Liver (tissue), 9 donors: ENCODE results near the gene HIPK2. TPM values are rescaled to one million over a fixed set of nuclear protein-coding genes. Genes with fewer than 3 reads are reported as not detected.

Experiments used
- DNase-seq: peaks from one replicate; pipeline ENCODE4 v3.0.0-alpha.2; 2017; ENCODE audit warnings: low spot score
- H3K27ac ChIP-seq, 2 donors: one replicate each; pipeline ENCODE4 v1.7.0; 2013; ENCODE audit warnings: inconsistent platforms in 2 of 2, low read length in 2 of 2, control low read depth in 1 of 2, low read depth in 1 of 2, mild to moderate bottlenecking in 1 of 2
- H3K27me3 ChIP-seq, 4 donors: one replicate each; pipeline versions ENCODE4 v1.6.1 to v1.7.0; 2013; ENCODE audit warnings: low read length in 3 of 4, inconsistent platforms in 1 of 4, mild to moderate bottlenecking in 1 of 4, moderate library complexity in 1 of 4; ENCODE audit not compliant: control insufficient read depth in 4 of 4, insufficient read depth in 4 of 4
- H3K36me3 ChIP-seq, 4 donors: one replicate each; pipeline versions ENCODE4 v1.6.1 to v1.7.0; 2013; ENCODE audit warnings: low read length in 3 of 4, mild to moderate bottlenecking in 3 of 4, low read depth in 1 of 4, moderate library complexity in 1 of 4; ENCODE audit not compliant: control insufficient read depth in 4 of 4, insufficient read depth in 3 of 4
- H3K4me1 ChIP-seq, 4 donors: one replicate each; pipeline versions ENCODE4 v1.6.1 to v1.7.0; 2013; ENCODE audit warnings: low read length in 3 of 4, mild to moderate bottlenecking in 3 of 4, moderate library complexity in 1 of 4; ENCODE audit not compliant: control insufficient read depth in 4 of 4, insufficient read depth in 4 of 4
- H3K4me3 ChIP-seq, 3 donors: one replicate each; pipeline versions ENCODE4 v1.6.1 to v1.7.0; 2013; ENCODE audit warnings: low read length in 3 of 3, control low read depth in 1 of 3, low read depth in 1 of 3, mild to moderate bottlenecking in 1 of 3
- H3K9ac ChIP-seq, 2 donors: one replicate each; pipeline ENCODE4 v1.7.0; 2013; ENCODE audit warnings: low read length in 2 of 2, mild to moderate bottlenecking in 2 of 2, moderate library complexity in 2 of 2, control low read depth in 1 of 2, low read depth in 1 of 2
- H3K9me3 ChIP-seq, 4 donors: one replicate each; pipeline versions ENCODE4 v1.6.1 to v1.7.0; 2013; ENCODE audit warnings: low read length in 3 of 4; ENCODE audit not compliant: control insufficient read depth in 4 of 4
- EGR1 ChIP-seq, 2 donors: IDR thresholded peaks; 2 replicates each; pipeline ENCODE4 v1.6.1; 2016 to 2018; ENCODE audit warnings: antibody characterized with exemption in 2 of 2, low read depth in 2 of 2
- FOXA1 ChIP-seq: IDR thresholded peaks from 2 replicates; pipeline ENCODE4 v1.6.1; 2016; ENCODE audit warnings: antibody characterized with exemption
- FOXA2 ChIP-seq: IDR thresholded peaks from 2 replicates; pipeline ENCODE4 v1.6.1; 2016; ENCODE audit warnings: antibody characterized with exemption
- HNF4A ChIP-seq, 2 donors: conservative IDR thresholded peaks; 2 replicates each; pipeline ENCODE4 v1.6.1; 2016; ENCODE audit warnings: antibody characterized with exemption in 2 of 2, mild to moderate bottlenecking in 2 of 2
- HNF4G ChIP-seq: IDR thresholded peaks from 2 replicates; pipeline ENCODE4 v1.6.1; 2016; ENCODE audit warnings: antibody characterized with exemption
- JUND ChIP-seq, 2 donors: IDR thresholded peaks; 2 replicates each; pipeline ENCODE4 v1.6.1; 2016; ENCODE audit warnings: antibody characterized with exemption in 2 of 2
- NR2F2 ChIP-seq: IDR thresholded peaks from 2 replicates; pipeline ENCODE4 v1.6.1; 2016; ENCODE audit warnings: antibody characterized with exemption
- RAD21 ChIP-seq, 2 donors: IDR thresholded peaks; 2 replicates each; pipeline ENCODE4 v1.6.1; 2016; ENCODE audit warnings: antibody characterized with exemption in 2 of 2, mild to moderate bottlenecking in 2 of 2
- RXRA ChIP-seq, 2 donors: IDR thresholded peaks; 2 replicates each; pipeline ENCODE4 v1.6.1; 2017 to 2018; ENCODE audit warnings: antibody characterized with exemption in 2 of 2, mild to moderate bottlenecking in 1 of 2
- SP1 ChIP-seq: IDR thresholded peaks from 2 replicates; pipeline ENCODE4 v1.6.1; 2018; ENCODE audit warnings: antibody characterized with exemption, mild to moderate bottlenecking
- TAF1 ChIP-seq: conservative IDR thresholded peaks from 2 replicates; pipeline ENCODE4 v1.6.1; 2016; ENCODE audit warnings: antibody characterized with exemption, mild to moderate bottlenecking
- YY1 ChIP-seq: IDR thresholded peaks from 2 replicates; pipeline ENCODE4 v1.6.1; 2016; ENCODE audit warnings: antibody characterized with exemption, mild to moderate bottlenecking
- WGBS: extraction: QIAGEN DNeasy Blood & Tissue Kit; methylation state at CpG from one replicate; pipeline ENCODE4 v1.1.7; 2013; 5-methylcytosine and 5-hydroxymethylcytosine counted together
- polyA plus RNA-seq, 2 donors: library from polyadenylated mRNA; stranded (reverse) in 1 of 2; unstranded in 1 of 2; fragments of 200-250 nt in 1 of 2; fragments of >200 nt in 1 of 2; fragmentation: Nextera tagmentation in 1 of 2; extraction: Ambion mirVana in 1 of 2; gene quantifications; one replicate each; pipeline versions ENCODE4 v1.2.1 to v1.2.3, GENCODE V29; 2013 to 2015
- total RNA-seq, 2 donors: library from RNA; depleted of rRNA; stranded (reverse); fragments of >200 nt; gene quantifications; one replicate each; pipeline ENCODE4 v1.2.3, GENCODE V29; 2014
- TF ChIP-seq, protein P1 (sequence below): fragments of 150-350 bp; IDR thresholded peaks from 2 replicates; pipeline ENCODE4 v1.5.1; 2017; ENCODE audit warnings: improper control_type of control experiment, low read depth, low read length; ENCODE audit not compliant: missing input control
- TF ChIP-seq, protein P2 (sequence below): IDR thresholded peaks from 2 replicates; pipeline ENCODE4 v1.6.1; 2016; ENCODE audit warnings: antibody characterized with exemption
- TF ChIP-seq, protein P3 (sequence below): IDR thresholded peaks from 2 replicates; pipeline ENCODE4 v1.6.1; 2016; ENCODE audit warnings: antibody characterized with exemption
- TF ChIP-seq, protein P4 (sequence below): IDR thresholded peaks from 2 replicates; pipeline ENCODE4 v1.6.1; 2016; ENCODE audit warnings: antibody characterized with exemption, mild to moderate bottlenecking
- TF ChIP-seq, protein P5 (sequence below): IDR thresholded peaks from 2 replicates; pipeline ENCODE4 v1.6.1; 2016; ENCODE audit warnings: antibody characterized with exemption
- donor health status: healthy.
- donor health status: healthy.
- donor health status: healthy.
- donor health status: healthy.
- donor health status: healthy.

HIPK2 gene
- total and polyA plus RNA-seq, 4 donors: 13.1 to 48.8 (median 16.6) TPM

DNA sequence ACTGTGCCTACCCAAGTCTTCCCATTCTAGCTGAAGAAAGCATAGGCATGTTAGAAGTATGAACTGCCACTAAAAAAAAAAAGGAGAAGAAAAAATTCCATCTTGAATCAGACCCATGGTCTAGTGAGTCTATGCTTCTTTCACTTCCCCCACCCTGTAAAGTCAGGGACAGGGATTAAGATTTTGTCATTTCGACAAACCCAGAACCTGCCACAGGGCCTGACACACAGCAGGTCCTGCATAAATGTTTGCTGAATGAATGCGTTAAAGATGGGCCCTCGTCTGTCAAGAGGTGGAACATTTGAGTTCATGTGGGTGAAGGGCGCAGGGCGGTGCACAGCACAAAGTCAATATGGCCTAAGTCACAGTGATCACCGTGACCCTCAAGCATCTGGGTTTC is 4.9 kb downstream of the HIPK2 start:
- Histone ChIP-seq H3K4me3 (no peak overlapping the region), H3K36me3 (peaks cover 0 to 5% (median under 1%) of the 10 kb centered on the region in 4 donors), H3K27me3 (no peaks in the 10 kb centered on the region), H3K9me3 (no peaks in the 10 kb centered on the region), H3K27ac (peak overlapping the region; percentile 1 to 81), H3K9ac (no peak overlapping the region), H3K4me1 (peaks cover 10 to 74% (median 54%) of the 10 kb centered on the region in 4 donors)
- no peak for TF ChIP-seq SP1
- TF ChIP-seq, protein P1, sequence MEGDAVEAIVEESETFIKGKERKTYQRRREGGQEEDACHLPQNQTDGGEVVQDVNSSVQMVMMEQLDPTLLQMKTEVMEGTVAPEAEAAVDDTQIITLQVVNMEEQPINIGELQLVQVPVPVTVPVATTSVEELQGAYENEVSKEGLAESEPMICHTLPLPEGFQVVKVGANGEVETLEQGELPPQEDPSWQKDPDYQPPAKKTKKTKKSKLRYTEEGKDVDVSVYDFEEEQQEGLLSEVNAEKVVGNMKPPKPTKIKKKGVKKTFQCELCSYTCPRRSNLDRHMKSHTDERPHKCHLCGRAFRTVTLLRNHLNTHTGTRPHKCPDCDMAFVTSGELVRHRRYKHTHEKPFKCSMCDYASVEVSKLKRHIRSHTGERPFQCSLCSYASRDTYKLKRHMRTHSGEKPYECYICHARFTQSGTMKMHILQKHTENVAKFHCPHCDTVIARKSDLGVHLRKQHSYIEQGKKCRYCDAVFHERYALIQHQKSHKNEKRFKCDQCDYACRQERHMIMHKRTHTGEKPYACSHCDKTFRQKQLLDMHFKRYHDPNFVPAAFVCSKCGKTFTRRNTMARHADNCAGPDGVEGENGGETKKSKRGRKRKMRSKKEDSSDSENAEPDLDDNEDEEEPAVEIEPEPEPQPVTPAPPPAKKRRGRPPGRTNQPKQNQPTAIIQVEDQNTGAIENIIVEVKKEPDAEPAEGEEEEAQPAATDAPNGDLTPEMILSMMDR: no peak
- no peak for TF ChIP-seq EGR1 (IDR thresholded peaks at IDR 0.05; ENCODE audit: low read depth in 2 of 2)
- TF ChIP-seq FOXA1: no peak
- TF ChIP-seq RAD21 (IDR thresholded peaks at IDR 0.05): no peak
- TF ChIP-seq HNF4G: no peak
- TF ChIP-seq TAF1: no peak
- TF ChIP-seq, protein P2, sequence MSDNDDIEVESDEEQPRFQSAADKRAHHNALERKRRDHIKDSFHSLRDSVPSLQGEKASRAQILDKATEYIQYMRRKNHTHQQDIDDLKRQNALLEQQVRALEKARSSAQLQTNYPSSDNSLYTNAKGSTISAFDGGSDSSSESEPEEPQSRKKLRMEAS: no peak
- no peak for TF ChIP-seq FOXA2
- no peak for TF ChIP-seq JUND (IDR thresholded peaks at IDR 0.05)
- no peak for TF ChIP-seq HNF4A (conservative IDR thresholded peaks at IDR 0.05)
- TF ChIP-seq, protein P3, sequence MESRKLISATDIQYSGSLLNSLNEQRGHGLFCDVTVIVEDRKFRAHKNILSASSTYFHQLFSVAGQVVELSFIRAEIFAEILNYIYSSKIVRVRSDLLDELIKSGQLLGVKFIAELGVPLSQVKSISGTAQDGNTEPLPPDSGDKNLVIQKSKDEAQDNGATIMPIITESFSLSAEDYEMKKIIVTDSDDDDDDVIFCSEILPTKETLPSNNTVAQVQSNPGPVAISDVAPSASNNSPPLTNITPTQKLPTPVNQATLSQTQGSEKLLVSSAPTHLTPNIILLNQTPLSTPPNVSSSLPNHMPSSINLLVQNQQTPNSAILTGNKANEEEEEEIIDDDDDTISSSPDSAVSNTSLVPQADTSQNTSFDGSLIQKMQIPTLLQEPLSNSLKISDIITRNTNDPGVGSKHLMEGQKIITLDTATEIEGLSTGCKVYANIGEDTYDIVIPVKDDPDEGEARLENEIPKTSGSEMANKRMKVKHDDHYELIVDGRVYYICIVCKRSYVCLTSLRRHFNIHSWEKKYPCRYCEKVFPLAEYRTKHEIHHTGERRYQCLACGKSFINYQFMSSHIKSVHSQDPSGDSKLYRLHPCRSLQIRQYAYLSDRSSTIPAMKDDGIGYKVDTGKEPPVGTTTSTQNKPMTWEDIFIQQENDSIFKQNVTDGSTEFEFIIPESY: no peak
- TF ChIP-seq, protein P4, sequence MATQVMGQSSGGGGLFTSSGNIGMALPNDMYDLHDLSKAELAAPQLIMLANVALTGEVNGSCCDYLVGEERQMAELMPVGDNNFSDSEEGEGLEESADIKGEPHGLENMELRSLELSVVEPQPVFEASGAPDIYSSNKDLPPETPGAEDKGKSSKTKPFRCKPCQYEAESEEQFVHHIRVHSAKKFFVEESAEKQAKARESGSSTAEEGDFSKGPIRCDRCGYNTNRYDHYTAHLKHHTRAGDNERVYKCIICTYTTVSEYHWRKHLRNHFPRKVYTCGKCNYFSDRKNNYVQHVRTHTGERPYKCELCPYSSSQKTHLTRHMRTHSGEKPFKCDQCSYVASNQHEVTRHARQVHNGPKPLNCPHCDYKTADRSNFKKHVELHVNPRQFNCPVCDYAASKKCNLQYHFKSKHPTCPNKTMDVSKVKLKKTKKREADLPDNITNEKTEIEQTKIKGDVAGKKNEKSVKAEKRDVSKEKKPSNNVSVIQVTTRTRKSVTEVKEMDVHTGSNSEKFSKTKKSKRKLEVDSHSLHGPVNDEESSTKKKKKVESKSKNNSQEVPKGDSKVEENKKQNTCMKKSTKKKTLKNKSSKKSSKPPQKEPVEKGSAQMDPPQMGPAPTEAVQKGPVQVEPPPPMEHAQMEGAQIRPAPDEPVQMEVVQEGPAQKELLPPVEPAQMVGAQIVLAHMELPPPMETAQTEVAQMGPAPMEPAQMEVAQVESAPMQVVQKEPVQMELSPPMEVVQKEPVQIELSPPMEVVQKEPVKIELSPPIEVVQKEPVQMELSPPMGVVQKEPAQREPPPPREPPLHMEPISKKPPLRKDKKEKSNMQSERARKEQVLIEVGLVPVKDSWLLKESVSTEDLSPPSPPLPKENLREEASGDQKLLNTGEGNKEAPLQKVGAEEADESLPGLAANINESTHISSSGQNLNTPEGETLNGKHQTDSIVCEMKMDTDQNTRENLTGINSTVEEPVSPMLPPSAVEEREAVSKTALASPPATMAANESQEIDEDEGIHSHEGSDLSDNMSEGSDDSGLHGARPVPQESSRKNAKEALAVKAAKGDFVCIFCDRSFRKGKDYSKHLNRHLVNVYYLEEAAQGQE: no peak
- no peak for TF ChIP-seq YY1
- no peak for DNase-seq
- WGBS: 67% methylated on average over 6 of the region's 6 CpGs

DNA sequence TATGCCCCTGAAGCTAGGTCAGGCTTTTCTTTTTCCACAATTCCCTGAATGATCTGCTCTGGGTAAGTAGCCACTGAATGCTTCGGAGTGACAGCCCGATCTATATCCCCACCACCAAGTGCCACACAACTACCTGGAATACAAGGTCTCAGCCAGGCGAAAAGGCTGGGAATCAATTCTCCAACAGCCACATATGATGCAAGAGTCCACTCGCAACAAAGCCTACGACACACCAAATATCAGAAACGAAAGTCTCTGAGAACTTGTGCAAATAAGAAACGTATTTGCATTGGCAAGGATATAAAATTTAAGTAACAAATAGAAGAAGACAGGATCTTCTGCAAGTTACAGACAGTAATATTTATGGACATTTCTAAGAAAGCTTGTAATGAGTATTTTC is 5.7 kb downstream of the HIPK2 start:
- H3K27ac ChIP-seq: peak overlapping the region; percentile 80 to 81
- peak overlapping the region in 1 of 2 donors; percentile 67 for H3K9ac ChIP-seq
- peak overlapping the region in 2 of 3 donors; percentile 12 to 15 for H3K4me3 ChIP-seq
- TF ChIP-seq JUND (IDR thresholded peaks at IDR 0.05) (peak; percentile 71 to 87), RAD21 (IDR thresholded peaks at IDR 0.05) (peak; percentile 22 to 67), NR2F2 (no peak), SP1 (peak; percentile 82), YY1 (peak; percentile 57), FOXA1 (peak; percentile 76), RXRA (IDR thresholded peaks at IDR 0.05) (peak; percentile 76 to 86), TAF1 (peak; percentile 54), FOXA2 (peak; percentile 81), EGR1 (IDR thresholded peaks at IDR 0.05; ENCODE audit: low read depth in 2 of 2) (peak in 1 of 2 donors; percentile 12), HNF4A (conservative IDR thresholded peaks at IDR 0.05) (peak; percentile 84 to 88)
- TF ChIP-seq, protein P3: peak; percentile 69
- TF ChIP-seq, protein P2: peak; percentile 48
- TF ChIP-seq, protein P1: no peak
- TF ChIP-seq, protein P5, sequence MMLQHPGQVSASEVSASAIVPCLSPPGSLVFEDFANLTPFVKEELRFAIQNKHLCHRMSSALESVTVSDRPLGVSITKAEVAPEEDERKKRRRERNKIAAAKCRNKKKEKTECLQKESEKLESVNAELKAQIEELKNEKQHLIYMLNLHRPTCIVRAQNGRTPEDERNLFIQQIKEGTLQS: peak; percentile 95

More for the DNA sequence above, 5.7 kb downstream of the HIPK2 start:
- Histone ChIP-seq H3K4me1 (peaks cover 10 to 82% (median 59%) of the 10 kb centered on the region in 4 donors), H3K9me3 (no peaks in the 10 kb centered on the region), H3K27me3 (no peaks in the 10 kb centered on the region), H3K36me3 (peaks cover 0 to 5% (median under 1%) of the 10 kb centered on the region in 4 donors)
- no peak for DNase-seq
- WGBS: 30% methylated on average over 7 of the region's 7 CpGs
